Gastrocnemius medialis (tissue), 4 donors: Measurements from ENCODE around the gene DRC7.

Experiments
- CTCF ChIP-seq, 5 experiments: fragments of 450-650 bp in 3 of 5; fragments of 200-600 bp in 2 of 5; sonication (generic) in 2 of 5; IDR thresholded peaks in 4 of 5; conservative IDR thresholded peaks in 1 of 5; 1 replicate in 4 of 5; 2 replicates in 1 of 5; pipeline ENCODE4 v1.5.1; 2016 to 2019; ENCODE audit warnings: antibody characterized with exemption in 5 of 5, mild to moderate bottlenecking in 3 of 5, moderate library complexity in 3 of 5
- POLR2A ChIP-seq, 2 donors: fragments of 450-650 bp; IDR thresholded peaks; one replicate each; pipeline ENCODE4 v1.6.1; 2017; ENCODE audit warnings: antibody characterized with exemption in 2 of 2, mild to moderate bottlenecking in 2 of 2, moderate library complexity in 2 of 2

GRCh38 chr16:57761301-57761700 is 66.7 kb downstream of the DRC7 start:
- no peak for TF ChIP-seq CTCF (IDR thresholded peaks at IDR 0.05 in 4 of 5, conservative IDR thresholded peaks at IDR 0.05 in 1 of 5)
- TF ChIP-seq POLR2A (IDR thresholded peaks at IDR 0.05): no peak
